HEK293 (cell line): ENCODE measurements around the gene ATP6V0C.

Experiments
- GLIS1 ChIP-seq: fragments of 450-650 bp; formaldehyde crosslinking; IDR thresholded peaks from 2 replicates; pipeline ENCODE4 v1.5.1; 2016; ENCODE audit warnings: missing biosample characterization, missing genetic modification characterization
- ZNF776 ChIP-seq: fragments of 450-650 bp; formaldehyde crosslinking; IDR thresholded peaks from 2 replicates; pipeline ENCODE4 v1.5.0; 2017; ENCODE audit warnings: missing biosample characterization, missing genetic modification characterization, borderline replicate concordance
- ZNF792 ChIP-seq: fragments of 450-650 bp; formaldehyde crosslinking; IDR thresholded peaks from 2 replicates; pipeline ENCODE4 v1.5.1; 2016; ENCODE audit warnings: missing biosample characterization, missing genetic modification characterization
- TF ChIP-seq, protein P1 (sequence below): fragments of 450-650 bp; formaldehyde crosslinking; IDR thresholded peaks from 2 replicates; pipeline ENCODE4 v1.5.1; 2016; ENCODE audit warnings: missing biosample characterization, missing genetic modification characterization
- TF ChIP-seq, protein P2 (sequence below): fragments of 450-650 bp; formaldehyde crosslinking; conservative IDR thresholded peaks from 2 replicates; pipeline ENCODE4 v1.5.1; 2016; ENCODE audit warnings: low read depth, missing biosample characterization, missing genetic modification characterization
- TF ChIP-seq, protein P3 (sequence below): sonication (generic); formaldehyde crosslinking; IDR thresholded peaks from 2 replicates; pipeline ENCODE4 v1.8.1; 2022; ENCODE audit warnings: mild to moderate bottlenecking, moderate library complexity, missing genetic modification reagents
- TF ChIP-seq, protein P4 (sequence below): fragments of 450-650 bp; formaldehyde crosslinking; IDR thresholded peaks from 2 replicates; pipeline ENCODE4 v1.5.1; 2016; ENCODE audit warnings: missing biosample characterization, missing genetic modification characterization, low read depth

DNA sequence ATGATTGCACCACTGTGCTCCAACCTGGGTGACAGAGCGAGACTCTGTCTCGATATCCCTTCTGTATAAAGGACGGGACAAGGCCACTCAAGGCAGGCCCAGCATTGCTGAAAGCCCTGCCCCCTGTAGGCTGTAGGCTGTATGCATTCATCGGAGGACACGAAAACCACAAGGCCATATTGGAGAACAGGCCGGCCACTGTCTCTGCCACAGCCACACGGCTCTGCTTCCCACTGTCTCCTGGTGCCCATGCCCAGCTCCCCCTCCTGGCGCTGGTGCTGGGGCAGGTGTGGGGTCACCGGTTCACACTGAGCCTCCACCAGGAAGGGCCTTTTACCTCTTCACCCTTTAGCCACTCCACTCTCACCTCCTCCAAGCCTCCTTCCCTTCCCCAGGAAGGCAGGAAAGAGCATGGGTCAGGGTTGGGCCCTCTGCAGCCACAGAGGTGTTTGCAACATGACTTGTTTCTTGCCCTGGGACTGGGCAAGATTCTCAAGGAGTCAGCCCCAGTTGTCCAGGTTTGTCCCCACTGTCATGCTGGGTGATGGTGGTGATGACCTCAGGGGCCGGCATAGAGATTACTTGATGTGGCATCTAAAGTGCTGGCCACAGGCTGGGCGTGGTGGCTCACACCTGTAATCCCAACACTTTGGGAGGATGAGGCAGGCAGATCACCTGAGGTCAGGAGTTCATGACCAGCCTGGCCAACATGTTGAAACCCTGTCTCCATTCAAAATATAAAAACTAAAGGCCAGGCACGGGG lies 47.9 kb upstream of the ATP6V0C start:
- TF ChIP-seq GLIS1 (tag by site-specific recombination) (no peak), ZNF792 (tag by site-specific recombination) (no peak), ZNF776 (tag by site-specific recombination) (no peak)
- TF ChIP-seq, protein P1, sequence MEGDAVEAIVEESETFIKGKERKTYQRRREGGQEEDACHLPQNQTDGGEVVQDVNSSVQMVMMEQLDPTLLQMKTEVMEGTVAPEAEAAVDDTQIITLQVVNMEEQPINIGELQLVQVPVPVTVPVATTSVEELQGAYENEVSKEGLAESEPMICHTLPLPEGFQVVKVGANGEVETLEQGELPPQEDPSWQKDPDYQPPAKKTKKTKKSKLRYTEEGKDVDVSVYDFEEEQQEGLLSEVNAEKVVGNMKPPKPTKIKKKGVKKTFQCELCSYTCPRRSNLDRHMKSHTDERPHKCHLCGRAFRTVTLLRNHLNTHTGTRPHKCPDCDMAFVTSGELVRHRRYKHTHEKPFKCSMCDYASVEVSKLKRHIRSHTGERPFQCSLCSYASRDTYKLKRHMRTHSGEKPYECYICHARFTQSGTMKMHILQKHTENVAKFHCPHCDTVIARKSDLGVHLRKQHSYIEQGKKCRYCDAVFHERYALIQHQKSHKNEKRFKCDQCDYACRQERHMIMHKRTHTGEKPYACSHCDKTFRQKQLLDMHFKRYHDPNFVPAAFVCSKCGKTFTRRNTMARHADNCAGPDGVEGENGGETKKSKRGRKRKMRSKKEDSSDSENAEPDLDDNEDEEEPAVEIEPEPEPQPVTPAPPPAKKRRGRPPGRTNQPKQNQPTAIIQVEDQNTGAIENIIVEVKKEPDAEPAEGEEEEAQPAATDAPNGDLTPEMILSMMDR (tag by site-specific recombination), result peak; percentile 44; the same call in 1 of the 2 replicates
- TF ChIP-seq, protein P2, sequence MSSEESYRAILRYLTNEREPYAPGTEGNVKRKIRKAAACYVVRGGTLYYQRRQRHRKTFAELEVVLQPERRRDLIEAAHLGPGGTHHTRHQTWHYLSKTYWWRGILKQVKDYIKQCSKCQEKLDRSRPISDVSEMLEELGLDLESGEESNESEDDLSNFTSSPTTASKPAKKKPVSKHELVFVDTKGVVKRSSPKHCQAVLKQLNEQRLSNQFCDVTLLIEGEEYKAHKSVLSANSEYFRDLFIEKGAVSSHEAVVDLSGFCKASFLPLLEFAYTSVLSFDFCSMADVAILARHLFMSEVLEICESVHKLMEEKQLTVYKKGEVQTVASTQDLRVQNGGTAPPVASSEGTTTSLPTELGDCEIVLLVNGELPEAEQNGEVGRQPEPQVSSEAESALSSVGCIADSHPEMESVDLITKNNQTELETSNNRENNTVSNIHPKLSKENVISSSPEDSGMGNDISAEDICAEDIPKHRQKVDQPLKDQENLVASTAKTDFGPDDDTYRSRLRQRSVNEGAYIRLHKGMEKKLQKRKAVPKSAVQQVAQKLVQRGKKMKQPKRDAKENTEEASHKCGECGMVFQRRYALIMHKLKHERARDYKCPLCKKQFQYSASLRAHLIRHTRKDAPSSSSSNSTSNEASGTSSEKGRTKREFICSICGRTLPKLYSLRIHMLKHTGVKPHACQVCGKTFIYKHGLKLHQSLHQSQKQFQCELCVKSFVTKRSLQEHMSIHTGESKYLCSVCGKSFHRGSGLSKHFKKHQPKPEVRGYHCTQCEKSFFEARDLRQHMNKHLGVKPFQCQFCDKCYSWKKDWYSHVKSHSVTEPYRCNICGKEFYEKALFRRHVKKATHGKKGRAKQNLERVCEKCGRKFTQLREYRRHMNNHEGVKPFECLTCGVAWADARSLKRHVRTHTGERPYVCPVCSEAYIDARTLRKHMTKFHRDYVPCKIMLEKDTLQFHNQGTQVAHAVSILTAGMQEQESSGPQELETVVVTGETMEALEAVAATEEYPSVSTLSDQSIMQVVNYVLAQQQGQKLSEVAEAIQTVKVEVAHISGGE (tag by site-specific recombination), result no peak
- TF ChIP-seq, protein P3, sequence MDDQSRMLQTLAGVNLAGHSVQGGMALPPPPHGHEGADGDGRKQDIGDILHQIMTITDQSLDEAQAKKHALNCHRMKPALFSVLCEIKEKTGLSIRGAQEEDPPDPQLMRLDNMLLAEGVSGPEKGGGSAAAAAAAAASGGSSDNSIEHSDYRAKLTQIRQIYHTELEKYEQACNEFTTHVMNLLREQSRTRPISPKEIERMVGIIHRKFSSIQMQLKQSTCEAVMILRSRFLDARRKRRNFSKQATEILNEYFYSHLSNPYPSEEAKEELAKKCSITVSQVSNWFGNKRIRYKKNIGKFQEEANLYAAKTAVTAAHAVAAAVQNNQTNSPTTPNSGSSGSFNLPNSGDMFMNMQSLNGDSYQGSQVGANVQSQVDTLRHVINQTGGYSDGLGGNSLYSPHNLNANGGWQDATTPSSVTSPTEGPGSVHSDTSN, result no peak
- TF ChIP-seq, protein P4, sequence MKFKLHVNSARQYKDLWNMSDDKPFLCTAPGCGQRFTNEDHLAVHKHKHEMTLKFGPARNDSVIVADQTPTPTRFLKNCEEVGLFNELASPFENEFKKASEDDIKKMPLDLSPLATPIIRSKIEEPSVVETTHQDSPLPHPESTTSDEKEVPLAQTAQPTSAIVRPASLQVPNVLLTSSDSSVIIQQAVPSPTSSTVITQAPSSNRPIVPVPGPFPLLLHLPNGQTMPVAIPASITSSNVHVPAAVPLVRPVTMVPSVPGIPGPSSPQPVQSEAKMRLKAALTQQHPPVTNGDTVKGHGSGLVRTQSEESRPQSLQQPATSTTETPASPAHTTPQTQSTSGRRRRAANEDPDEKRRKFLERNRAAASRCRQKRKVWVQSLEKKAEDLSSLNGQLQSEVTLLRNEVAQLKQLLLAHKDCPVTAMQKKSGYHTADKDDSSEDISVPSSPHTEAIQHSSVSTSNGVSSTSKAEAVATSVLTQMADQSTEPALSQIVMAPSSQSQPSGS, result no peak
